OCI-LY7 (cell line): ENCODE data around the gene VDR. TPM values are rescaled to one million over a fixed set of nuclear protein-coding genes. Genes with fewer than 3 reads are reported as not detected.

Experiments used
- BruUV-seq: library from RNA; stranded (reverse); fragments of 400-500 nt; replicated peaks from 2 replicates; lab custom pipeline; 2021; lab: Mats Ljungman, UMichigan
- CTCF ChIA-PET: fragments of 300-600 bp; sonication (Branson Sonifier 250); formaldehyde crosslinking; loops from one replicate; lab custom pipeline; 2022; ENCODE audit warnings: antibody characterized with exemption; ENCODE audit not compliant: unreplicated experiment; lab: Charles Lee
- POLR2A ChIA-PET: fragments of 300-600 bp; sonication (Branson Sonifier 250); formaldehyde crosslinking; loops from one replicate; lab custom pipeline; 2022; ENCODE audit warnings: antibody characterized with exemption; lab: Charles Lee
- DNase-seq: peaks from one replicate; pipeline ENCODE4 v3.0.0-alpha.2; 2015; ENCODE audit warnings: low spot score
- H2AFZ ChIP-seq: fragments of 200-600 bp; sonication (generic), shearing (Covaris generic); 2 replicates; pipeline ENCODE4 v1.6.1; 2014; ENCODE audit warnings: mild to moderate bottlenecking, antibody characterized with exemption, low read length, moderate library complexity
- H3K27ac ChIP-seq: fragments of 200-600 bp; sonication (generic); 2 replicates; pipeline ENCODE4 v1.5.1; 2014; ENCODE audit warnings: mixed run types, low read depth, mild to moderate bottlenecking, moderate library complexity, low read length, inconsistent platforms; ENCODE audit not compliant: poor library complexity, severe bottlenecking
- H3K36me3 ChIP-seq: fragments of 200-600 bp; sonication (generic); 2 replicates; pipeline ENCODE4 v1.6.1; 2014; ENCODE audit warnings: mild to moderate bottlenecking, antibody characterized with exemption, low read length, moderate library complexity, mixed read lengths; ENCODE audit not compliant: insufficient read depth
- H3K4me1 ChIP-seq: fragments of 200-600 bp; sonication (generic); 2 replicates; pipeline ENCODE4 v1.5.1; 2014; ENCODE audit warnings: mild to moderate bottlenecking, low read length; ENCODE audit not compliant: insufficient read depth, poor library complexity, severe bottlenecking
- H3K4me2 ChIP-seq: fragments of 200-600 bp; sonication (generic); 2 replicates; pipeline ENCODE4 v1.6.1; 2014; ENCODE audit warnings: mild to moderate bottlenecking, low read length
- H3K4me3 ChIP-seq: fragments of 200-600 bp; sonication (generic); 2 replicates; pipeline ENCODE4 v1.5.1; 2014; ENCODE audit warnings: mild to moderate bottlenecking, low read depth, low read length; ENCODE audit not compliant: poor library complexity, severe bottlenecking
- H3K79me2 ChIP-seq: fragments of 200-600 bp; sonication (generic); 2 replicates; pipeline ENCODE4 v1.6.1; 2016; ENCODE audit warnings: low read depth, mild to moderate bottlenecking, low read length, moderate library complexity, mixed read lengths; ENCODE audit not compliant: insufficient read depth
- H3K9me2 ChIP-seq: fragments of 200-600 bp; sonication (generic); 2 replicates; pipeline ENCODE4 v1.6.1; 2016; ENCODE audit warnings: mild to moderate bottlenecking, low read length, mixed read lengths; ENCODE audit not compliant: insufficient read depth
- H3K9me3 ChIP-seq: fragments of 200-600 bp; sonication (generic); 2 replicates; pipeline ENCODE4 v1.6.1; 2014; ENCODE audit warnings: mild to moderate bottlenecking, mixed run types, low read length, mixed read lengths
- H4K20me1 ChIP-seq: fragments of 200-600 bp; sonication (generic); 2 replicates; pipeline ENCODE4 v1.6.1; 2014; ENCODE audit warnings: mild to moderate bottlenecking, antibody characterized with exemption, low read length, moderate library complexity, mixed read lengths; ENCODE audit not compliant: insufficient read depth
- CTCF ChIP-seq: fragments of 200-600 bp; sonication (generic); conservative IDR thresholded peaks from 2 replicates; pipeline ENCODE4 v1.5.1; 2014; ENCODE audit warnings: mild to moderate bottlenecking, antibody characterized with exemption, low read length, moderate library complexity, mixed read lengths
- EZH2phosphoT487 ChIP-seq: fragments of 200-600 bp; sonication (generic); IDR thresholded peaks from 2 replicates; pipeline ENCODE4 v1.6.1; 2018; ENCODE audit warnings: low read depth, borderline replicate concordance, mild to moderate bottlenecking, mixed run types, antibody characterized with exemption, low read length, moderate library complexity, mixed read lengths
- intact Hi-C: fragments of 100-400 bp; cut with micrococcal nuclease; formaldehyde crosslinking; loops from one replicate; pipeline ENCODE4 v1.10.0; 2022; ENCODE audit not compliant: unreplicated experiment
- total RNA-seq, 2 experiments: library from RNA; depleted of rRNA in 1 of 2; stranded (reverse); fragments of >200 nt in 1 of 2; shearing (Covaris generic) in 1 of 2; gene quantifications; 2 replicates each; pipeline ENCODE4 v1.2.3, GENCODE V29; 2014 to 2022

Gene VDR
- total RNA-seq, 2 experiments from 2014 or later = 1.9 to 5.4 TPM

DNA sequence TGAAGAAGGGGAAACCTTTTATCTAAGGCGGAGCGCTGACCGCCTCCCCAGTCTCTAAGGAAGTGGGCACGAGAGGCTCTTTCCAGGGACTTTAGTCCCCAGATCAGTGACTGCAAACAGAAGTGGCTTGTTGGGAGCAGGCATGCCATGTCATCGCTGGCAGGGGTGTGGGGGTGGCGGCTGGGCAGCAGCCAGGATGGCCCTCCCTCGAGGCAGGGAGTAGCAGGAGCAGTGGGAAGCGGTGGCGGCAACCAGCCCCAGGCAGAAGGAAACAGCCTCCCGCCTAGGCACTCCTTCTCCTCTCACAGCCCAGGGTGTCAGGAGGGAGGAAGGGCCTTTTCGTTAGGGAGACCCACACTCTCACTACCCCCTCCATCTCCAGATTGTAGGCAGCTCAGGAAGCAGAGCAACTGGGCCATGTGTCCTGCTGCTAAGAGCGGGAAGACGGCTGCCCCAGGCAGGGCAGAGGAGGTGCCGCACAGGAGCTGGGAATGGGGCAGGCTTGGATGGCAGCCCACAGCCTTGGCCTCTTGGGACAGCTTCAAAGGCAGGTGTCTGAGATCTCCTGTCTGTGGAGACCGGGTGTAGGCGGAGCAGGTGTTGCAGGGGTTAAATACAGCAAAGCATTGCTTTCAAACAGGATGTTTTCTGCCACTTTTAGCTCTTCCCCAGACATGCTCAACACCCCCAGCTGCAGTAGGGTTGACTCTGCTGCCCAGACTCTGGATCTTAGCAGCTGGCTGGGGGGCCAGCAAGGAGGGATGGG, 21.8 kb downstream of the VDR start:
- H3K4me1 ChIP-seq = peaks cover 68% of the 10 kb centered on the region
- H3K9me2 ChIP-seq = no peaks in the 10 kb centered on the region
- POLR2A ChIA-PET = interaction anchor here (0.6 to 1.7 kb wide), 8 partner anchors 8 to 897 kb away, joined by 3 to 12 read pairs (median 4); no protein-coding TSS in a partner anchor
- peak overlapping the region; percentile 81 for H3K4me2 ChIP-seq
- BruUV-seq = no TSS peak
- no peaks in the 10 kb centered on the region for H4K20me1 ChIP-seq
- H3K4me3 ChIP-seq = peak overlapping the region; percentile 46
- no peaks in the 10 kb centered on the region for H3K79me2 ChIP-seq
- H3K36me3 ChIP-seq = no peaks in the 10 kb centered on the region
- CTCF ChIA-PET = interaction anchor here (0.6 to 1.8 kb wide), 4 partner anchors 8 to 64 kb away, joined by 3 to 8 read pairs (median 4); no protein-coding TSS in a partner anchor
- peak; percentile 91 for DNase-seq
- H2AFZ ChIP-seq = peak overlapping the region; percentile 47
- no peaks in the 10 kb centered on the region for H3K9me3 ChIP-seq
- peak overlapping the region; percentile 73 for H3K27ac ChIP-seq
- intact Hi-C loops = loop anchor here (2.0 kb wide), 1 partner anchor 70 kb away; no protein-coding TSS in a partner anchor
- TF ChIP-seq EZH2phosphoT487 (no peak), CTCF (no peak)

DNA sequence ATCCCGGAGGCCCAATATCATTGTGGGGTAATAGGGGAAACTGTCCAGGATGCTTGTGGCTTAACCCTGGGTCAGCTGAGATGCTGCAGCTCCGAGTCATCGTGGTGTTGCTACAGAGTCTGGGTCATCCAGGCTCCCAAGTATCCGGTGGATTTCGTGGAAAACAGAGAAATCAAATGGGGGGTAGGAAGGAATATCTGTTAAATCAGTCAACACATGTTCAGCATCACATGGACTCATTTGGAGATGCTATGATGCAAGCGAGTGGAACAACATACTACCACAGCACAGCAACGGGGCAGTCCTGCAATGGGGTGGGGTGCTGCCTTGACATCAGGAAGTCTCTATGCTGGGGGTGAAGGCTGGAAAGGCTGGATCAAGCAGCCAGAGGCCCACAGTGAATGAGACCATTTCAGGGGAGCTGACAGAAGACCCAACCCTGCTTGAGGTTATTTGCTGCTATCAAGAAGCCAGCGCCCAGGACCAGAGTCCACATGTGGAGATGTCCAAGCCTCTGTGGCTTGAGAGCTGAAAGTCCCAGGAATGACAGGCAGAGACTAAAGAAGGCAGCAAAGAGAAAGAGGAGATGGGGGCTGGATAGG, 22.9 kb downstream of the VDR start:
- no peaks in the 10 kb centered on the region for H4K20me1 ChIP-seq
- no peak overlapping the region for H3K27ac ChIP-seq
- H3K9me3 ChIP-seq = no peaks in the 10 kb centered on the region
- no peak for TF ChIP-seq CTCF
- TF ChIP-seq EZH2phosphoT487 = no peak
- intact Hi-C loops = loop anchor here (2.0 kb wide), 1 partner anchor 69 kb away; no protein-coding TSS in a partner anchor
- no peak for DNase-seq
- peak overlapping the region; percentile 12 for H3K4me3 ChIP-seq
- no peaks in the 10 kb centered on the region for H3K36me3 ChIP-seq
- peaks cover 63% of the 10 kb centered on the region for H3K4me1 ChIP-seq
- H3K4me2 ChIP-seq = peak overlapping the region; percentile 81
- CTCF ChIA-PET = no interaction called here
- no peak overlapping the region for H2AFZ ChIP-seq
- H3K9me2 ChIP-seq = no peaks in the 10 kb centered on the region
- POLR2A ChIA-PET = interaction anchor here (0.7 to 1.7 kb wide), 2 partner anchors 12 to 82 kb away, joined by 3 to 9 read pairs; partner anchors contain the start of gene TMEM106C
- no peaks in the 10 kb centered on the region for H3K79me2 ChIP-seq
- BruUV-seq = no TSS peak
